Activated T-helper 9 cell treated with anti-CD3 and anti-CD28 coated beads, Interleukin-2, amount 50 U/mL, for 16 hours (primary cell): ENCODE measurements around the gene STRN4.
A peak's percentile ranks its signal among the peaks of the same experiment; 100 is the strongest.

Experiments
- DNase-seq: peaks from one replicate; pipeline ENCODE4 v3.0.0-alpha.2; 2020; ENCODE audit warnings: low read depth

STRN4 gene

GRCh38 chr19:46745030-46745429 lies 1.2 kb downstream of the STRN4 start:
- no peak for DNase-seq

DNA sequence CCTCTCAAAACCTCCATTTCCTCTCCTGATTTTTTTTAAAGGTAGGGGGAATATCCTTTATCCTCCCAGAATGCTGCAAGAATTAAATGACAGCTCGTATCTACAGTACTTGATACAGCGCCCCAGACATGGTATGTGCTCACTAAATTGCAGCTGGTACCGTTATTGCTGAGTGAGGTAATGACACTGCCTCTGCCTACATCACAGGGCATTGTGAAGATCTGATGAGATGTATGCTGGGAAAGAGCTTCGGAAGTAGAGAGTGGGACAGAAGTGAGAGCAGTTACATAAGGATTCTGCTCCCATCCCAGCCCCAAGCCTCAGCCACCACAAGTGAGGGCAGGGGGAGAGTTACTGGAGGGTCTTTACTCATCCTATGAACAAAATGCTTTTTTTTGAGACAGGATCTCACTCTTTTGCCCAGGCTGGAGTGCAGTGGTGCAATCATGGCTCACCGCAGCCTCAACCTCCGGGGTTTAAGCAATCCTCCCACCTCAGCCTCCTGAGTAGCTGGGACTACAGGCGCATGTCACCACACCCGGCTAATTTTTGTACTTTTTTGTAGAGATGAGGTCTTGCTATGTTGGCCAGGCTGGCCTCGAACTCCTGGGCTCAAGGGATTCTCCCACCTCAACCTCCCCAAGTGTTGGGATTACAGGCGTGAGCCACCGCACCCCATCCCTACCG lies 2.1 kb downstream of the STRN4 start:
- no peak for DNase-seq

- DNase-seq: no peak
Measured at GRCh38 chr19:46742926-46743480, 3.2 kb downstream of the STRN4 start.

GRCh38 chr19:46741447-46741846 lies 4.8 kb downstream of the STRN4 start:
- DNase-seq: no peak

DNA sequence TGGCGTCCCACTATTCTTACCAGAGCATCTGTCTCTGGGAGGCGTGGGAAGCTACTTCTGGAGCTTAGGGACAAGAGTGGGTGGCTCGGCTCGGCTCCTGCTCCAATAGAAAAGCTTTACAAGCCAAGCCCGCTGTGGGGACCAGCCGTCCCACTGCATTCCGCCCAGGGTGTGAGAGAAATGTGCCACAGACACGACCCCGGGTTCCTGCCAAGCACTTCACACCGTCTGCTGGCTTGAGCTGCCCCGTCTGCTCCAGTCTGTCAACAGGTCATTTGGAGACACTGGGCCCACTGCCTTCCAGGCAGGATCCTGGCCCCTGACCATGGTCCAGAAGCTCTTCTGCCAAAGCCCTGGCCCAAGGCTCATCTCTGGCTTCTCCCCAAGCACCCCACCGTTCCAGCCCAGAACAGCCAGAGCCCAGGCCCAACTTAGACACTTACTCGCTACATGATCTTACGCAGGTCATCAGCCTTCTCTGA lies 6.9 kb downstream of the STRN4 start:
- DNase-seq: no peak

- no peak for DNase-seq
Measured at GRCh38 chr19:46737761-46738171, 8.5 kb downstream of the STRN4 start.

GRCh38 chr19:46737298-46737654 lies 9.0 kb downstream of the STRN4 start:
- DNase-seq: no peak

GRCh38 chr19:46736531-46737297 lies 9.5 kb downstream of the STRN4 start:
- DNase-seq: no peak

DNA sequence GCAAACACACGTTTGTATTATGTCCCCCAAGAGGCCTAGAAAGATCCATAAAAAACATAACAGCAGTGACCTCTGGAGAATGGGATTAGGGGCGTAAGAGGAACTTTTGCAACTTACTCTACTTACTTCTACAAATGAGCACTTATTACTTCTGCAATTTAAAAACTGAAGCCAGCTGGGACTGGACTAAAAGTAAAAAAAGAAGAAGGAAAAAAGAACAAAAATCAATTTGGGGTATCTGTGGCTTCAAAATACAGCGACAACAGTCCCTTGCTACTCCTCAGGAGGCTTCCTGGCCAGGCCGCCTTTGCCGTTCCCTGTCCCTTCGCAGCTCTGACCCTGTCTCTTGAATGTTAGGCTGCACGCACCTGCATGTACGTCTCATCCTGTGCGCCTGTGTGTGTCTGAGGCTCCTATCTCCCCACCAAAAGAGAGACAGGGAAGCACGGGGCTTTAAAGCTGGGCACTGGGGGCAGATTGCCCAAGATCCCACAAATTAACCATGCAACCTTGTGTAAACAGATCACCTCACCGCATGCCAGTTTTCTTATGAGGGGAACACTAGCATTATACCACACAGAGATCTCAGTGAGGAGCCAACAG lies 12.5 kb downstream of the STRN4 start:
- DNase-seq: no peak

- DNase-seq: no peak
Measured at GRCh38 chr19:46732966-46733689, 13.1 kb downstream of the STRN4 start.

GRCh38 chr19:46732172-46732938 lies 13.9 kb downstream of the STRN4 start:
- no peak for DNase-seq

DNA sequence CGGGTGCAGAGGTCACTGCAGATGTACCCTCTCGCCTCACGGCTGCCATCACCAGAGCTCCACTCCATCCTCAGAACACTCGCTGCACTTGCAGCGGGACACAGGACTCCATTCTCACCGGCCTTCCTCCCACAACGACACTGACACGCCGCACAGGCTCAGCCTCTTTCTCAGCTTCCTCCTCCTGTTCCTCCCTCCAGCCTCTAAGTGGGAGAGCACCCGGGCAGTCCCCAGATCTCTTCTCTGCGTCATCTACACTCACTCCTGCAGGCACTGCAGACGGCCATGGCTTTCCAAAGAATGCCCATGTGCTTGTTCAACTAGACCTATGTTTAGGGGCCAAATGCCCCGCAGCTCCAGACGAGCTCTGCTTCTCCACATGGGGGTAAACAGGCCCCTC lies 14.7 kb downstream of the STRN4 start:
- DNase-seq: no peak

DNA sequence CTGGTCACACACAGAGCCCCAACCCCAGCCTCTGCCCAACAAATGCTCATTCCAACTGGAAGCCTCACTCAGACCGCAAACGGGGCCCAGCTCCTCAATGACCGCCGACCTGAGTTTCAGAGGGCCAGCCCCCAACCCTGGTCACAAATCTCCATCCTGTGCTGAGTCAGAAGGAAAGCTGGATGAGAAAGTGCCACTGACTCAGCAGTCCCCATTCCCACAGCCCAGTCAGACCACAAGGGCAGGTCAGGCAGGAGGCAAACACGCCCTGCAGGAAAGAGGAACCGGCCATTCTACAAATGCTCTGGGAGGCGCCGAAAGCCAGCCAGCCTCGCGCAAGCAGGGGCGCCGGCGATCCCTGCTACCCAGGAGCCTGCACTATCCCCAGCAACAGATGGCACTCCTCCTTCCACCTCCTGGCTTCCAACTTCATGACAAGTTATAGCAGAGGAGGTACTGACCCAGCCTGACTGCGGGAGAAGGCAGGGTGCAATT lies 15.2 kb downstream of the STRN4 start:
- no peak for DNase-seq

- no peak for DNase-seq
Measured at GRCh38 chr19:46730595-46730994, 15.7 kb downstream of the STRN4 start.

GRCh38 chr19:46730187-46730586 lies 16.1 kb downstream of the STRN4 start:
- DNase-seq: no peak

DNA sequence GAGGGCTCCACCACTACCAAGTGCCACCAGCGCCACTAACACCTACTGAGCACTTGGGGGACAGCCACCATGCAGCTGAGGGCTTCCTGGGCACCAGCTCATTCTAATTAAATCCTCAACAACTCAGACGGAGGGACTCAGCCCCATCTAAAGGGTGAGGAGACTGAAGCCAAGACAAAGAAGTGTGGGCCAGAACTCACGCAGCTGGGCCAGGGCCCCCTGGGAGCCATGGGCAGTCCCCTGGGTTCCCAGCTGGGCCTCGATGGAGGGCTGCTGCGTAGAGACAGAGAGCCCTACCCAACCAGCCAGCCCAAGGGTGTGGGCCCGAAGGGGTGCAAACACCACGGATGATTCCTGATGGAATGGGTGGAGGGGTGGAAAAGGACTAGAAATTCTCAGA lies 16.6 kb downstream of the STRN4 start:
- DNase-seq: no peak

DNA sequence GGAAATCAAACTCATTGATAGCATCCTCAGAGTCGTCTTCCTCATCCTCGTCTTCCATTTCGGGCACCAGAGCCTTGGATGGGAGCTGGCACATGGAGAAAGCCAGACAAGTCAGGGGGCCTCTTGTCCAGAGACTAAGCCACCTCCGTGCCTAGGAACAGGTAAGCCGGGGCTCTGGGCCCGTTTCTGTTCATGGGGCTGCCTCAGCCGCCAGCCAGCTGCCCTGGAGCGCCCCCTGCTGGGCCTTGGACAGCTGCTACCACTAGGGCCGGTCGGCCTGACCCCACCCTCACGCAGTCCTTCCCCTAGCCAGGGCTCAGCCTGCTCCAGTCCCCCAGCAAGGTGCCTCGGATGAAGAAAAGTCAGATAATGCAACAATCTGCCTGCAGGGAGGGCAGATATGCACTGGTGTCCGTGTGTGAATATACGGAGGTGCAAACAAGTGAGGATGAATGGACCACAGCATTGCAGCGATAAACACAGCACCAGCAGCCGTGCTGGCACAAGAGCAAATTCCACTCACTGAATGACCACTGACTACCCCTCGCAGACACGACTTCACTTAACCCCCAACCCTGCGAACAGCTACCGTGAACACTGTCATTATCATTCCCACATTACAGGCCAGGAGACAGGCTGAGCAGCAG lies 17.4 kb downstream of the STRN4 start:
- DNase-seq: peak; percentile 73

DNA sequence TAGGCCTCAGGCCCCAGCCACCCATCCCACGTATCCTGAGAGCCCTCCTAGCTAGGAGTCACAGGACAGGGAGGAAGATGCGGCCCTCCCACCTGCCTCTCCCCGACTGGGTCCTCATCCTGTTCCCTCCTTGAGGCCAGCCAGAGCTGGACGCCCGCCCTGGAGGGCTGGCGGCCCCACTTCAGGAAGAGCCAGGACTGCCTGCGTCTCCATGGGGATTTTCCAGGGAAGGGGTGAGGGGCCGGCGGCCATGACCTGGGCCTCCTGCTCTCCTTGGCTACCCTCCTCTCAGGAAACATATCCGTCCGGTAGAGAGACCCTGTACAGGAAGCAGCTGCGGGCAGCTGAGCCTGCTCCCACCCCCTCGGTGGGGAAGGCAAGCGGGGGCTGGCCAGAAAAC lies 18.0 kb downstream of the STRN4 start:
- no peak for DNase-seq

GRCh38 chr19:46727757-46728156 lies 18.5 kb downstream of the STRN4 start:
- no peak for DNase-seq

- no peak for DNase-seq
Measured at GRCh38 chr19:46726971-46727501, 19.2 kb downstream of the STRN4 start.

DNA sequence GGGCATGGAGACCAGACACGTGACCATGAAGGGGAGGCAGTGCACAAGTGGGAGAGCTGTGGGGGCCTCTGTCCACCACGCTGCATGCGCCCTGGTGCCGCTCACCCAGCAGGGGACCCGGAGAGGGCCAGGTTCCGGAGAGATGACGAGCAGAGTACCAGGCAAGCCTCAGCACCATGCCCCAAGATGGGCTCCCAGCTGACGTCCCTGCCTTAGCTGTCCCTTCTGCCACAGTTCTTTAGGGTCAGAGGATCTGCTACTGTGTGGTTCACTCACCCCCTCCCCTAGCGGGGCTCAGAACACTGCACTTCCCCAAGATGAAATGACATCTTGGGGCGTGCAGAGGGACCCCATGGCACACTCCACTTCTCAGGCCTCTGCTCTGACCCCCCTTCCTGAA lies 19.7 kb downstream of the STRN4 start:
- DNase-seq: no peak
